Trophoblast cell (in vitro differentiated cells and primary cell): ENCODE measurements around the gene ITGBL1.

Experiments used
- DNase-seq, 2 donors: peaks; one replicate each; pipeline ENCODE4 v3.0.0-alpha.2; 2016
- H2AFZ ChIP-seq: 2 replicates; pipeline ENCODE4 v1.6.1; 2013; ENCODE audit warnings: low read length, moderate library complexity, mild to moderate bottlenecking; ENCODE audit not compliant: insufficient read depth, poor library complexity
- H2AK5ac ChIP-seq: 2 replicates; pipeline ENCODE4 v1.6.1; 2013; ENCODE audit warnings: mild to moderate bottlenecking, low read length
- H2BK120ac ChIP-seq: 2 replicates; pipeline ENCODE4 v1.6.1; 2013; ENCODE audit warnings: low read length, mild to moderate bottlenecking, moderate library complexity; ENCODE audit not compliant: insufficient read depth, poor library complexity
- H2BK12ac ChIP-seq: 2 replicates; pipeline ENCODE4 v1.6.1; 2013; ENCODE audit warnings: mild to moderate bottlenecking, low read length, moderate library complexity
- H2BK5ac ChIP-seq: 2 replicates; pipeline ENCODE4 v1.6.1; 2013; ENCODE audit warnings: low read length, low read depth, moderate library complexity, mild to moderate bottlenecking; ENCODE audit not compliant: poor library complexity
- H3K14ac ChIP-seq: 2 replicates; pipeline ENCODE4 v1.6.1; 2013; ENCODE audit warnings: mild to moderate bottlenecking, low read length
- H3K18ac ChIP-seq: 2 replicates; pipeline ENCODE4 v1.6.1; 2013; ENCODE audit warnings: mild to moderate bottlenecking, low read length
- H3K23ac ChIP-seq: 2 replicates; pipeline ENCODE4 v1.6.1; 2013; ENCODE audit warnings: low read length
- H3K27ac ChIP-seq: 2 replicates; pipeline ENCODE4 v1.5.1; 2013; ENCODE audit warnings: low read depth, mild to moderate bottlenecking, inconsistent platforms, low read length, moderate library complexity
- H3K27me3 ChIP-seq: 2 replicates; pipeline ENCODE4 v1.6.1; 2013; ENCODE audit warnings: inconsistent platforms, mild to moderate bottlenecking, low read length, moderate library complexity; ENCODE audit not compliant: insufficient read depth
- H3K36me3 ChIP-seq, 2 experiments: 1 replicate in 1 of 2; 2 replicates in 1 of 2; pipeline ENCODE4 v1.6.1; 2013; ENCODE audit warnings: low read length in 2 of 2, mild to moderate bottlenecking in 2 of 2, moderate library complexity in 1 of 2; ENCODE audit not compliant: insufficient read depth in 2 of 2, control insufficient read depth in 1 of 2
- H3K4ac ChIP-seq: 2 replicates; pipeline ENCODE4 v1.6.1; 2013; ENCODE audit warnings: low read depth, mild to moderate bottlenecking, low read length, moderate library complexity
- H3K4me1 ChIP-seq, 2 experiments: 1 replicate in 1 of 2; 2 replicates in 1 of 2; pipeline ENCODE4 v1.6.1; 2013; ENCODE audit warnings: low read length in 2 of 2, mild to moderate bottlenecking in 2 of 2, moderate library complexity in 1 of 2; ENCODE audit not compliant: insufficient read depth in 2 of 2, control insufficient read depth in 1 of 2
- H3K4me2 ChIP-seq: 2 replicates; pipeline ENCODE4 v1.6.1; 2013; ENCODE audit warnings: inconsistent platforms, mild to moderate bottlenecking, low read length, moderate library complexity
- H3K4me3 ChIP-seq: 2 replicates; pipeline ENCODE4 v1.5.1; 2013; ENCODE audit warnings: mild to moderate bottlenecking, low read depth, low read length, inconsistent platforms
- H3K79me1 ChIP-seq: one replicate; pipeline ENCODE4 v1.6.1; 2013; ENCODE audit warnings: low read length
- H3K79me2 ChIP-seq: 2 replicates; pipeline ENCODE4 v1.6.1; 2013; ENCODE audit warnings: low read length, mild to moderate bottlenecking; ENCODE audit not compliant: control insufficient read depth, insufficient read depth, poor library complexity
- H3K9ac ChIP-seq: 2 replicates; pipeline ENCODE4 v1.6.1; 2013; ENCODE audit warnings: mild to moderate bottlenecking, low read length
- H3K9me3 ChIP-seq: 2 replicates; pipeline ENCODE4 v1.6.1; 2013; ENCODE audit warnings: low read depth, mild to moderate bottlenecking, control low read depth, inconsistent platforms, low read length; ENCODE audit not compliant: insufficient read depth
- H4K12ac ChIP-seq: 2 replicates; pipeline ENCODE4 v1.6.1; 2013; ENCODE audit warnings: low read depth, mild to moderate bottlenecking, low read length, moderate library complexity
- H4K8ac ChIP-seq: 2 replicates; pipeline ENCODE4 v1.6.1; 2013; ENCODE audit warnings: low read depth, mild to moderate bottlenecking, low read length, moderate library complexity
- H4K91ac ChIP-seq: one replicate; pipeline ENCODE4 v1.6.1; 2013; ENCODE audit warnings: low read depth, mild to moderate bottlenecking, low read length, moderate library complexity
- WGBS: extraction: QIAGEN DNeasy Blood & Tissue Kit; methylation state at CpG from one replicate; pipeline ENCODE4 v1.1.7; 2013; ENCODE audit warnings: missing lambda C conversion rate; ENCODE audit not compliant: insufficient read length, insufficient coverage; ENCODE audit errors: extremely low coverage; 5-methylcytosine and 5-hydroxymethylcytosine counted together

Gene ITGBL1

DNA sequence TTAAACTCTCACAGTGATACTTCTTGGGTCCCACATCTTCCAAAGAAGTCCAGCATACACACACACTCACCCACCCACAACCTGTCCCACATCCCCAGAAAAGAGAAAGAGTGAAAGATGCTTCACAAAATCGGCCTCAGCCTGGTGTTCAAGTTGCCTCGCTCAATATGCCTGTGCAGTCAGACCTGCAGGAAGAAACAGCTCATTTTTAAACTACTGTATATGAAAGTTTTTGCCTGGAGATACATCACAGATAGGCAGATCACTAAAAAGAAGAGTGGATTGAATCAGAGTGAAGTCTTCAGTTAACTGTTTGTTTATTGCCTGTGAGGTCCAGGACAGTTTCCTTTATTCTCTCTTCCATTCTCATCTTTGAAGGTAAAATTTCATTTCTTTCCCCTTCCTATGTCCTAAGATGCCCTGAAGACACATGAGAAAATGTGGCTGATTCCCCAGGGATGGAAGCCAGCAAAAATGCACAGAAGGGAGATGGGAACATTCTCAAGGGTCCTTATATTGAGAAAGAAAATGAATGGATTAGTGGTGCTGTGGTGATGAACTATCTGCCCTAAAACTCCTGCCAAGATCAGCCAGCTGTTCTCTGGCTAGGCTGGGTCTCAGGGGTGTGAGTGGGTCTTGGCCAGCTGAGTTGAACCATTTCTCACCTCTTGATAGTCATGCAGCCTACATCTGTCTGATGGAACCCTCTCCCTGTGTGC, 259.0 kb downstream of the ITGBL1 start:
- H3K4me3 ChIP-seq: no peak overlapping the region
- no peak overlapping the region for H3K18ac ChIP-seq
- no CpG with 5 or more reads among the region's 2 CpGs for WGBS
- no peak overlapping the region for H2AK5ac ChIP-seq
- no peak for DNase-seq
- no peaks in the 10 kb centered on the region for H3K79me1 ChIP-seq
- H3K4me1 ChIP-seq: no peaks in the 10 kb centered on the region
- no peak overlapping the region for H3K14ac ChIP-seq
- H3K9ac ChIP-seq: no peak overlapping the region
- H2BK5ac ChIP-seq: no peak overlapping the region
- H3K23ac ChIP-seq: no peak overlapping the region
- no peaks in the 10 kb centered on the region for H3K36me3 ChIP-seq
- H4K91ac ChIP-seq: no peak overlapping the region
- no peaks in the 10 kb centered on the region for H3K9me3 ChIP-seq
- no peaks in the 10 kb centered on the region for H3K27me3 ChIP-seq
- no peak overlapping the region for H3K4ac ChIP-seq
- H4K12ac ChIP-seq: no peak overlapping the region
- no peaks in the 10 kb centered on the region for H3K79me2 ChIP-seq
- no peak overlapping the region for H3K27ac ChIP-seq
- H2BK12ac ChIP-seq: no peak overlapping the region
- H4K8ac ChIP-seq: no peak overlapping the region
- no peak overlapping the region for H2AFZ ChIP-seq
- H2BK120ac ChIP-seq: no peak overlapping the region
- no peak overlapping the region for H3K4me2 ChIP-seq

DNA sequence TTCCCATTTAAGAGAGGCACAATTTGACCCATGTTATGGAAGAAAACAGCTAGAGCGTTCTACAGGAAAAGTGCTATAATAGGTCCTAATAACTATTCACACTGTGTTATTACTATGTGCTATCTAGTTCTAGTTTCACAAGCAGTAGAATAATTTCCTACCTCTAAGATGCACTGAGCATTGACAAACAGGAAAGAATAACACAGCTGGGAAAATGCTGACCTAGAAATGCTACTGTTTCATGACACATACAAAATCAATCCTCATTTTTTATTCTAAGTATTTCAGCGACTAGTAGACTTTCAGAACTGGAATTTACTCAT, 259.5 kb downstream of the ITGBL1 start:
- Histone ChIP-seq H2BK12ac (no peak overlapping the region), H2AK5ac (no peak overlapping the region), H3K18ac (no peak overlapping the region), H3K4ac (no peak overlapping the region), H3K79me2 (no peaks in the 10 kb centered on the region), H3K4me2 (no peak overlapping the region), H3K4me3 (no peak overlapping the region), H2BK5ac (no peak overlapping the region), H4K12ac (no peak overlapping the region), H3K9ac (no peak overlapping the region), H3K14ac (no peak overlapping the region), H3K23ac (no peak overlapping the region), H3K79me1 (no peaks in the 10 kb centered on the region), H3K4me1 (no peaks in the 10 kb centered on the region), H3K27ac (no peak overlapping the region), H3K36me3 (no peaks in the 10 kb centered on the region), H3K9me3 (no peaks in the 10 kb centered on the region), H4K91ac (no peak overlapping the region), H2BK120ac (no peak overlapping the region), H2AFZ (no peak overlapping the region), H3K27me3 (no peaks in the 10 kb centered on the region), H4K8ac (no peak overlapping the region)
- DNase-seq: no peak
- no CpG with 5 or more reads among the region's 2 CpGs for WGBS

DNA sequence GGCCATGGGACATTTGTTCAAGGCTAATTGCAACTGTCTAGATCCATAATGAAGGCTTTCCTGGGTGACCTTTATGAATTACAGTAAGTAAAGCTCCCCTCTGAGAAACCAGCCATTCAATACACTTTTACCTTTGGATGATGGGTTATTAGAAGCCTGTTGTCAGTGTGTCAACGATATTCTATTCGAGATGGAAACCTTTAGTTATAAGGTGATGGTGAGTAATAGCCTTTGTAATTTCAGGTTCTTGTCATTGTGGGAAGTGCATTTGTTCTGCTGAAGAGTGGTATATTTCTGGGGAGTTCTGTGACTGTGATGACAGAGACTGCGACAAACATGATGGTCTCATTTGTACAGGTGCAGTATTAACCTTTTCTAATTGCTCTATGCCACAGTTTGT, 261.7 kb downstream of the ITGBL1 start:
- Histone ChIP-seq H3K27me3 (no peaks in the 10 kb centered on the region), H2AK5ac (no peak overlapping the region), H2AFZ (no peak overlapping the region), H3K36me3 (no peaks in the 10 kb centered on the region), H3K79me1 (no peaks in the 10 kb centered on the region), H4K91ac (no peak overlapping the region), H3K4me2 (no peak overlapping the region), H4K8ac (no peak overlapping the region), H3K4me1 (no peaks in the 10 kb centered on the region), H4K12ac (no peak overlapping the region), H3K14ac (no peak overlapping the region), H2BK5ac (no peak overlapping the region), H3K9ac (no peak overlapping the region), H3K9me3 (no peaks in the 10 kb centered on the region), H3K4me3 (no peak overlapping the region), H3K79me2 (no peaks in the 10 kb centered on the region), H3K18ac (no peak overlapping the region), H3K4ac (no peak overlapping the region), H3K23ac (no peak overlapping the region), H3K27ac (no peak overlapping the region), H2BK12ac (no peak overlapping the region), H2BK120ac (no peak overlapping the region)
- no peak for DNase-seq
- WGBS: no CpG with 5 or more reads among the region's 3 CpGs

DNA sequence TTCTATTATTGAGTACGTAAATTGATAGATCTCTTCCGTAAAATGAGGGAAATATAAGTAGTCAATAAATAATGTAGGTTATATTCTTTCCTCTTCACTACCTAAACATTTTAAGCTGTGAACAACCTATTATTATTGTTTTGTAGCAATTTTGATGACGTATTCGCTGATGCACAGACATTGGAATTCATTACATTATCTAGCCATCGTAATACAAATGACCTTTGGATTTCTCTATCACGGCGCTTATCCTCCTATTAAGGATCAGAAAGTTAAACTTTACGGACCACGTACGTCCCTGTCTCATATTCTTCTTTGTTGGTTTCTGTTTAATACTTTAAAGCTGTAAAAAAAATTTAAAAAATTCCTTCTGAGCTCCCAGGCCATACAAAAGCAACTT, 264.9 kb downstream of the ITGBL1 start:
- no peaks in the 10 kb centered on the region for H3K36me3 ChIP-seq
- no peak overlapping the region for H3K18ac ChIP-seq
- no peak overlapping the region for H3K4me2 ChIP-seq
- DNase-seq: peak in 1 of 2 donors; percentile 39
- no peak overlapping the region for H4K91ac ChIP-seq
- H2BK5ac ChIP-seq: no peak overlapping the region
- H2BK12ac ChIP-seq: no peak overlapping the region
- H3K4me1 ChIP-seq: no peaks in the 10 kb centered on the region
- H2AK5ac ChIP-seq: no peak overlapping the region
- H3K23ac ChIP-seq: no peak overlapping the region
- no peak overlapping the region for H3K9ac ChIP-seq
- no peak overlapping the region for H3K27ac ChIP-seq
- H3K4me3 ChIP-seq: no peak overlapping the region
- H2BK120ac ChIP-seq: no peak overlapping the region
- H4K12ac ChIP-seq: no peak overlapping the region
- no peak overlapping the region for H3K4ac ChIP-seq
- no peaks in the 10 kb centered on the region for H3K9me3 ChIP-seq
- no peaks in the 10 kb centered on the region for H3K79me1 ChIP-seq
- H3K79me2 ChIP-seq: no peaks in the 10 kb centered on the region
- H2AFZ ChIP-seq: no peak overlapping the region
- no peak overlapping the region for H4K8ac ChIP-seq
- H3K14ac ChIP-seq: no peak overlapping the region
- H3K27me3 ChIP-seq: no peaks in the 10 kb centered on the region
- WGBS: no CpG with 5 or more reads among the region's 10 CpGs
